CD4-positive, alpha-beta T cell treated with Interleukin-6 for 4 hours (primary cell): ENCODE data around the gene NPIPA3.
"Not testable (repeated sequence)": the region's sequence is repeated elsewhere in the genome, so short reads cannot be mapped to it uniquely, and the experiment has no call there.

Source experiments
- DNase-seq: peaks from one replicate; pipeline ENCODE4 v3.0.0-alpha.2; 2020; ENCODE audit warnings: mixed read lengths

The NPIPA3 gene

DNA sequence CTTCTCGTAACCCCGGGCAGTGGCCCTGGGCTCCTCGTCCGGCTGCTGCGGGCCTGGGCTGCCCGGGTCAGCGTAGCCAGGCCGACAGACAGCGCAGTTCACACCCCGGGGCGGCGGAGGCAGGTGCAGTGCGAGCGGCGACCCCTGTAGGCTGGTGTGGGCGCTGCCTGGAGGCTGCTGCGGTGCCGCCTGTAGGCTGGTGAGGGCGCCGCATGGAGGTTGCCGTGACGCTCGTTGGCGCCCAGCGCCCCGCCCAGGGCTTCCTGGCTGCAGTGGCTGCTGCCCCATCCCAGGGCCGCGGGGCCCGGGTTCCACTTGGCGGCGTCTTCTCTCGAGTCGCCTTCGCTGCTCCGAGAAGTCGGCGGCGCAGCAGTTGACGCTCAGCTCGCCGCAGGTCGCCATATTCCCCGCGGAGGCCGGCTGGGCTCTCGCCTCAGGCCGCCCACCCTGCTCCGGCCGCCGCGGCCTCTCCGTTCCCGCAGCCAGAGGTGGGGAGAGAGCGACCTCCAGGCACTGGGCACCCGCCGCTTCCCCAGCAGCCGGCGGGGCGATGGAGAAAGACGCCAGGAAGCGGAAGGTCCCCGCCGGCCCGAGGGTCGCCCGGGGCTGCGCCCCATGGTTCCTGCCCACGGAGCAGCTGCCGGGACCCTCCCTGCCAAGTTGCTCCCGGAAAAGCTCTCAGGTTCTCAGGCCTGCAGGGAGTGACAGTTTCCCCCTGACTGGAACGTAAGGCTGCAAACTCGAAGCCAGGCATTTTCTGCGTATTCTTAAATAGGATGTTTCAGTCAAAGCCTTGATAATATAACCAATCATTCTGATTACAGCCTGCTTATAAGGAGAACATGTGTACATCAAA, at the start of gene NPIPA3:
NPIPA3 (plus strand) TSS at position 256 of the 856 bp plus-strand sequence. CDS start 5,533 bp downstream, outside the sequence.
- not testable (repeated sequence) for DNase-seq

DNA sequence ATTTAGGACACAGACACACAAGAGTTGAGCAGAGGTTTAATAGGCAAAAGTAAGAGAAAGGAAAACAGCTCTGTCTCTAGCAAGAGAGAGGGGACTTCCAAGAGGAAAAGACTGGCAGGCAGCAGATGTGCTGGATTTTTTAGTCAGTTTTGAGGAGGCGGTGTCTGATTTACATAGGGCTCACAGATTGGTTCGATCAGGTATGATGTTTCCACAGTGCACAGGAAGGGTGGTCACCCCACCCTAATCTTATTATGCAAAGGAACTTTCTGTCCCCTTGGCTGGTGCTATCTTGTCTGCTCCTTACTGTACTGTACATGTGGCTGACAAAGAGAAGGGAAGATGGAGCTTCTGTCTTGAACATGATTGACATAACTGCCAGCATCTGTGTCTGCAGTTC, 45.1 kb upstream of the NPIPA3 start:
- no peak for DNase-seq

GRCh38 chr16:14667347-14668266, 35.6 kb upstream of the NPIPA3 start:
- DNase-seq: no peak

DNA sequence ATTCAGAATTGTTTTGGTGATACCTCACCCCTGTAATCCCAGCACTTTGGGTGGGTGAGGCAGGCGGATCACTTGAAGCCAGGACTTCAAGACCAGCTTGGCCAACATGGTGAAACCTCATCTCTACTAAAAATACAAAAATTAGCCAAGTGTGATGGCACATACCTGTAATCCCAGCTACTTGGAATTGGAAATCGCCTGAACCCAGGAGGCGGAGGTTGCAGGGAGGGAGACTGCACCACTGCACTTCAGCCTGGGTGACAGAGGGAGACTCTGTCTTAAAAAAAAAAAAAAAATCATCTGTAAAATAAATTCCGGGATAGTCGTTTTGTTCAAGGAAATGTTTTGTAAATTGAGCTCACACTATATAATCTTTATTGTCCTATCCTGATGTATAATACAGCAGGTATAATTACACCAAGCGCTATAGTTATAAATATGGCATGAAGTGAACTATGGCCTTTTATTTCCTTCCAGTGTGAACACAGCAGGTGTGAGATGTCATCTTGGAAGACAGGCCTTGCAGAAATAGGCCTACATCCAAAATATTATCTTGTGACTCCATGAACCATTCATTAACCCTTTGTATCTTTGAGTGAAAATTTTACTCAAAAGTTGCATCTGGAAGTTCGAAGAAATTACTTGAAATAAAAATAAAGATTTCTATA, 34.5 kb upstream of the NPIPA3 start:
- no peak for DNase-seq

DNA sequence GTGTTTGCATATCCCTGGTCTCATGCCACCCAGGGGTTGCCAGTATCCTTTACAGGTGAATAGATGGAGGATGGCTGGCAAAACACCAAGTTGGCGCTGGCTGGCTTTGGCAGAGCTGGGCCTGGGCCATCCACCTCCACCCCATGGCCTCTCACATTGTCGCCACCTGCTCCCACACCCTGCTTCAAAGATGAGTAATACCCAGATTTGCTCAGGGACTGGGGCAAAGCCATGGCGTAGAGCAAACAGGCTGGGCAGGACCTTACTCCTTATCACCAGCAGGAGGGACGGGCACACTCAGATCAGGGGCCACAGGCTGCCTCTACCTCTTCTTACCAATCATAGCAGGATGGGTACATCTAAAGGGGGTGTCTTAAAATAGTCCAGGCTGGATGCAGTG, 33.4 kb upstream of the NPIPA3 start:
- DNase-seq: no peak

DNA sequence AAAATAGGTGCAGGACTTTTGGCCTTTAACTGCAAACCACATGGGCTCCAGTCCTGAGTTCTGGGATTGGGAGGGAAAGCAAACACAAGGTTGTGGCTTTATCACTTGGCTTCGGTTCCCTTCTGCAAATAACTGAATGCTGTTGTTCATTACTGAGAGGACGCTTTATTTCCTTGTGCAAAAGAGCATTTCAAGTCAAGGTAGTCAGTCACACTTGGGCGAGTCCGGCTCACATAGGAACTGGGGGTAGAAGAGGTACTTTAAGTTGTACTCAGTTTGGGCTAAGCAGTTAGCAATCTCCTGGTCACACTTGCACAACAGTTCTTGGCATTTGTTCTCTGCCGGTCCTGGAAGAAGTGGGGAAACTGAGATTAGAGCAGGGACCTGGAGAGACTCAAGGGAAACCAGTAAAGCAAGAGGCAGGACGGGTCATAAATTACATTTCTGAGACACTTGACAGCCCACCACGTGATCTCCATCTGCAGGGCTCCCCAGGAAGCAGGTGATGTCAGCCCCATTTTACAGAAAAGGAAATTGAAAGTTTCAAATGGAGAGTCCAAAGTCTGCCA, 30.7 kb upstream of the NPIPA3 start:
- no peak for DNase-seq

DNA sequence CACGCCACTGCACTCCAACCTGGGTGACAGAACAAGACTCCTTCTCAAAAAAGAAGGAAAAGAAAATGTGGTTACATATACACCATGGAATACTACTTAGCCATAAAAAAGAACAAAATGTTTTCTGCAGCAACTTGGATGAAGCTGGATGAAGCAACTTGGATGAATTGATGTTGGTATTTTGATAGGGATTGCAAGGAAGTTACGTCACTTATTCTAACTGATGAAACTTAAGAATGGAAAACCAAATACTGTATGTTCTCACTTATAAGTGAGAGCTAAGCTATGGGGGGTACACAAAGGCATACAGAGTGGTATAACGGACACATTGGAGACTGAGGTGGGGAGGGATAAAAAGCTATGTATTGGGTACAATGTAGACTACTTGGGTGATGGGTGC, 26.6 kb upstream of the NPIPA3 start:
- no peak for DNase-seq

GRCh38 chr16:14677627-14678026, 25.6 kb upstream of the NPIPA3 start:
- no peak for DNase-seq

DNA sequence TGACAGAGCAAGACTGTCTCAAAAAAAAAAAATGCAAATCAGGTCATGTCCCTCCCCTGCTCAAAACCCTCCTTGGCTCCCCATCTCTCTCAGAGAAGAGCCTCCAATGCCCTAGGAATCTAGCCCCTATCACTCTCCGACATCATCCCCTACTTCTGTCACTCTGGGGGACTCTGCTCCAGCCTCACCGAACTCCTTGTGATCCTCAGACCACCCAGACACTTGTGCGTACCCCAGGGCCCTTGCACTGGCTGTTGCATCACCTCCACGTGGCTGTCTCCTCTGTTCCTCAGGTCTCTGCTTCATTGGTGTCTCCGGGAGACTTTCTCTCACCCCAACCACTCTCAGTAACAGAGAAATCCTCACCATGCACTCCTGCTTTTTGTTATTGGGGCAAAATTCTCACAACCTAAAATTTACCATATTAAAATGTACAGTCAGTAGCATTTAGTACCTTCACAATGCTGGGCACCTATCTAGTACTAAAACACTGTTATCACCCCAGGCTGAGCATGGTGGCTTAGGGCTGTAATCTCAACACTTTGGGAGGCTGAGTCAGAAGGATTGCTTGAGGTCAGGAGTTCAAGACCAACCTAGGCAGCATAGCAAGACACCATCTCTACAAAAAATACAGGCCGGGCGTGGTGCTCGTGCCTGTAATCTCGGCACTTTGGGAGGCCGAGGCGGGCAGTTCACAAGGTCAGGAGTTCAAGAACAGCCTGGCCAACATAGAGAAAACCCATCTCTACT, 24.3 kb upstream of the NPIPA3 start:
- no peak for DNase-seq

DNA sequence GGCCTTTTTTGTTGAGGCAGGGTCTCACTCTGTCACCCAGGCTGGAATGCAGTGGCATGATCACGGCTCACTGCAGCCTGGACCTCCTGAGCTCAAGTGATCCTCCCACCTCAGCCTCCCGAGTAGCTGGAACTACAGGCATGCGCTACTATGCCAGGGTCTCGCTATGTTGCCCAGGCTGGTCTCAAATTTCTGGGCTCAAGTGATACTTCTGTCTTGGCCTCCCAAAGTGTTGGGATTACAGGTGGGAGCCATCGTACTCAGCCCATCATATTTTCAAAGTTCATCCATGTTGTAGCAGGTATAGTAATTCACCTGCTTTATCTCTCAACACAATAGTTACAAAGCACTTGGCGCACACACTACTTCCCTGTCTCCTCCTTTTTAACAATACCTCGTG, 22.8 kb upstream of the NPIPA3 start:
- DNase-seq: not testable (repeated sequence)

DNA sequence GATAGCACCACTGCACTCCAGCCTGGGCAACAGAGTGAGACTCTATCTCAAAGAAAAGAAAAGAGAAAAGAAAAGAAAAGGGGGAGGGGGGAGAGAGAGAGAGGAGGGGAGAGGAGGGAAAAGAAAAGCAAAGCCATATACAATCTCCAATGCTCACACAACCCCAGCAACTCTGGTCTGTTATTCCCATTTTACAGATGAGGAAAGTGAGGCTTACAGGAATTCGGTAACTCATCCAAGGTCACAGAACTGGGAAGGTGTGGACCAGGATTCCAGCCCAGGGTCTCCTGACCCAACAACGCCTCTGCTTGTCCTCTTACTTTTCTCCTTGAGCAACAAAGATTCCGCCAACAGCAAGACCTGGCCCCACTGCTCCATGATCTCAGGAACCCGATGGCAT, 22.1 kb upstream of the NPIPA3 start:
- DNase-seq: no peak

DNA sequence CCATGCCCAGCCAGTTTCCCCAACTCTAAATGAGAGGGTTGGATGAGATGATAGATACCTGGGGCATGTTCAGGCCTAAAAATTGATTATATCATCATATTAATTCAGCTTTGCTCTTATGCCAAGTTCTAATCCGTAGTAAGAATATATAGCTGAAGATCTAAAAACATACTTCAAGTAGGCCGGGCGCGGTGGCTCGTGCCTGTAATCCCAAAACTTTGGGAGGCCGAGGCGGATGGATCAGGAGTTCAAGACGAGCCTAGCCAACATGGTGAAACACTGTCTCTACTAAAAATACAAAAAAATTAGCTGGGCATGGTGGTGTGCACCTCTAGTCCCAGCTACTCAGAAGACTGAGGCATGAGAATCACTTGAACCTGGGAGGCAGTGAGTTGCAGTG, 21.1 kb upstream of the NPIPA3 start:
- no peak for DNase-seq

DNA sequence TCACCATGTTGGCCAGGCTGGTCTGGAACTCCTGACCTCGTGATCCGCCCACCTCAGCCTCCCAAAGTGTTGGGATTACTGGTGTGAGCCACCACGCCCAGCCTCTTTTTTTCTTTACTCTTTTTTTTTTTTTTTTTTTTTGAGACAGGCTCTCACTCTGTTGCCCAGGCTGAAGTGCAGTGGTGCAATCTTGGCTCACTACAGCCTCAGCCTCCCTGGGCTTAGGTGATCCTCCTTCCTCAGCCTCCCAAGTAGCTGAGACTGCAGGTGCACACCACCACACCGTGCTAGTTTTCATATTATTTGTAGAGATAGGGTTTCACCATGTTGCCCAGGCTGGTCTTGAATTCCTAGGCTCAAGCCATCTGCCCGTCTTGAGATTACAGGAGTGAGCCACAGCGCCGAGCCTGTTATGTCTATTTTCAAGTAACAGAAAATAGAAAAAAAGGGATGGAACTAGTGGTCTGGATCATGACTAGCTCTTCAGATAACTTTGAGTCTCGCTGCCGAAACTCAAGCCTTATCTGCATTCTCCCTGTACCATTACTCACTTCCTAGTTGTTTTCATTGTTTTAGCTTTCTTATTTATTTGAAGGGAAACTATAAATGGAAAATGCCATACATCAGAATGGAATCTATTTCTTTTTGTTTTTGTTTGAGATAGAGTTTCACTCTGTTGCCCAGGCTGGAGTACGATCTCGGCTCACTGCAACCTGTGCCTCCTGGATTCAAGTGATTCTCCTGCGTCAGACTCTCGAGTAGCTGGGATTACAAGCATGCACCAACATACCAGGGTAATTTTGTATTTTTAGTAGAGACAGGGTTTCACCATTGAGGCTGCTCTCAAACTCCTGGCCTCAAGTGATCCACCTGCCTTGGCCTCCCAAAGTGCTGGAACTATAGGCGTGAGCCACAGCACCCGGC, 17.1 kb upstream of the NPIPA3 start:
- DNase-seq: not testable (repeated sequence)

- not testable (repeated sequence) for DNase-seq
Observed at GRCh38 chr16:14694129-14694528, 9.1 kb upstream of the NPIPA3 start, which contains the start of gene PLA2G10. PLA2G10 (minus strand) TSS chr16:14694308; CDS start chr16:14694229, 79 bp downstream.

DNA sequence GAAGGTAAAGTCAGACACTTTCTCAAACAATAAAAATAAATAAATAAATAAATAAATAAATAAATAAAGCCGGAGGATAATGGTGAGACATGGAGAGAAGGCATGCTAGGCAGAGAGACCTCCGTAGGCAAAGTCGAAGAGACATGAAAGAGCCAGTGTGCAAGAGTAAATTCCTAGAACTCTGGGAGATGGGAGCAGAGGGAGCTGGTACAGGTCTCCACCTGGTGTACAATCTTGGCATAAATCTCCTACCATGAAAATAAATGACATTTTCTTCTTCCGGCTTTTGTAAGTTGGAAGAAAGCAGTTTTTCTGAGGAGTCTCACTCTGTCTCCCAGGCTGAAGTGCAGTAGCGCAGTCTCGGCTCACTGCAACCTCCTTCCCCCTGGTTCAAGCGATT, 1.4 kb upstream of the NPIPA3 start:
- not testable (repeated sequence) for DNase-seq

GRCh38 chr16:14702672-14703071, 539 bp upstream of the NPIPA3 start:
- not testable (repeated sequence) for DNase-seq

- DNase-seq: not testable (repeated sequence)
Observed at GRCh38 chr16:14733233-14733632, 30.0 kb downstream of the NPIPA3 start.

DNA sequence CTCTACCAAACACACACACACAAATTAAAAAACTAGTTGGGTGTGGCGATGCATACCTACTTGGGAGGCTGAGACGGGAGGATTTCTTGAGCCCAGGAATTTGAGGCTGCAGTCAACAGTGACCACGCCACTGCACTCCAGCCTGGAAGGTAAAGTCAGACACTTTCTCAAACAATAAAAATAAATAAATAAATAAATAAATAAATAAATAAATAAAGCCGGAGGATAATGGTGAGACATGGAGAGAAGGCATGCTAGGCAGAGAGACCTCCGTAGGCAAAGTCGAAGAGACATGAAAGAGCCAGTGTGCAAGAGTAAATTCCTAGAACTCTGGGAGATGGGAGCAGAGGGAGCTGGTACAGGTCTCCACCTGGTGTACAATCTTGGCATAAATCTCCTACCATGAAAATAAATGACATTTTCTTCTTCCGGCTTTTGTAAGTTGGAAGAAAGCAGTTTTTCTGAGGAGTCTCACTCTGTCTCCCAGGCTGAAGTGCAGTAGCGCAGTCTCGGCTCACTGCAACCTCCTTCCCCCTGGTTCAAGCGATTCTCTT, 37.7 kb downstream of the NPIPA3 start:
- not testable (repeated sequence) for DNase-seq

DNA sequence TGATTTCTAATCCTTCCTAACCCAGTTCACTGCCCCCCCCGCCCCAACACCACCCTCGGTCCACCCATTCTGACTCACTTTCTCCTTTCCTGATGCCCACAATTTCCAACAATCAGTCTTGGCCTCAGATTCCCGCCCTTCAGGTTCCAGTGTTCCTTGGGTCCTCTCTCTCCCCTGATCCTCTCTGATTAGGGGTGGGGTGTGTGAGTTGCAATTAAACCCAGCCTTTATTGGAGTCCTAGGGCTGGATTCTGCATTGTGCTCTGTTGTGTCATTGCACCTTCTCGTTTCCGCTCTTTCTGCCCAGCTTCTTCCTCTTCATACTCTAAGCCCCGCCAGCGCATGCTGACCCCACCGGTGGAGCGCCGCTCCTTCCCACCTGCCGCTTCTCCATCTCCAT, 38.6 kb downstream of the NPIPA3 start:
- not testable (repeated sequence) for DNase-seq
